GM21717 (cell line): ENCODE data around the gene STARD10.
"Not testable (repeated sequence)": the region's sequence is repeated elsewhere in the genome, so short reads cannot be mapped to it uniquely, and the experiment has no call there.

Experiments used
- ATAC-seq: cut with Tn5 transposase; IDR thresholded peaks from one replicate; pipeline ENCODE4 v1.9.1; 2021; ENCODE audit warnings: mild to moderate bottlenecking, moderate library complexity; ENCODE audit not compliant: unreplicated experiment

The STARD10 gene, protein sequence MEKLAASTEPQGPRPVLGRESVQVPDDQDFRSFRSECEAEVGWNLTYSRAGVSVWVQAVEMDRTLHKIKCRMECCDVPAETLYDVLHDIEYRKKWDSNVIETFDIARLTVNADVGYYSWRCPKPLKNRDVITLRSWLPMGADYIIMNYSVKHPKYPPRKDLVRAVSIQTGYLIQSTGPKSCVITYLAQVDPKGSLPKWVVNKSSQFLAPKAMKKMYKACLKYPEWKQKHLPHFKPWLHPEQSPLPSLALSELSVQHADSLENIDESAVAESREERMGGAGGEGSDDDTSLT

DNA sequence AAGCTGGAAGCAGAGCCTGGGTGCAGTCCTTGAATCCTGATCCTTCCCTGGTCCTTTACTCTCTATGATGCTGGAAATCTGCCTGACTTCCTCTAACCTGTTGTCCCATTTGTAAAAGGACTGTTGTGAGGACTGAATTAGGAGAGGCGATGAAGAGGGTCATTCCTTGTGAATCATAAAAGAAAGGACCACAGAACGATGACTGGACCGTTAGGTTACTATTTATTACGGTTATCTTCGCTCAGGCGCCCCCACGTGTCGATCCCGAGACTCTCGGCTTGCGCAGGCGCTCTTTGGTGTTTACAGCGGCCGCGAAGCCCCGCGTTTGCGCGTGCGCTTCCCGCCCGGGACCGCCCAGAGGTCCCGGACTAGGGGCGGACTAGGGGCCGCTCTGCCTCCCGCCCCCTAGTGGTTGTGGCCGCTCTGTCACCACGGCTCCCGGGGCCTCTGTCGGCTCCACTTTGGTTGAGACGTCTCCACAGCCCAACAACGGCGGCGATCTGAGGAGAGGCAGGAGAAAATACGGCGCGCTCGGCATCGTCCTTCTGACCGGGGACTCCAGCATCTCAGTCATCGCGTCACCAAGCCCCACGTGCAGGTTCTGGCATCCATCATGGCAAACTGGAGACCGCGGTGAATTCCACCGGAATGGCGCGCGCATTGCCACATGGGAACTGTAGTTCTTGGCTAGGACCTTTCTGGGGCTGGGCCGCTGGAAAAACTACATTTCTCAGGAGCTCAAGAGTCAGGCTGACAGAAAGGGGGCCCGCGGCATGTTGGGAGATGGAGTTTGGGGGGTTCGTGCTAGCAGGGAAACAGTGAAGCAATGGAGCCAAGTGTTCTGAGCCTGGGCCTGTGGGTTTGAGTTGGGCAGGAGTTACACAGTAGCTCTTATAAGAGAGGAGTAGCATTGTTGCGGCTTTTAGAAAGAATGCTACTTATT lies at the start of gene STARD10:
TSS of gene STARD10 (minus strand) at position 623 of the 943 bp plus-strand sequence. CDS start 12,866 bp downstream, outside the sequence.
- ATAC-seq: peak; percentile 79

DNA sequence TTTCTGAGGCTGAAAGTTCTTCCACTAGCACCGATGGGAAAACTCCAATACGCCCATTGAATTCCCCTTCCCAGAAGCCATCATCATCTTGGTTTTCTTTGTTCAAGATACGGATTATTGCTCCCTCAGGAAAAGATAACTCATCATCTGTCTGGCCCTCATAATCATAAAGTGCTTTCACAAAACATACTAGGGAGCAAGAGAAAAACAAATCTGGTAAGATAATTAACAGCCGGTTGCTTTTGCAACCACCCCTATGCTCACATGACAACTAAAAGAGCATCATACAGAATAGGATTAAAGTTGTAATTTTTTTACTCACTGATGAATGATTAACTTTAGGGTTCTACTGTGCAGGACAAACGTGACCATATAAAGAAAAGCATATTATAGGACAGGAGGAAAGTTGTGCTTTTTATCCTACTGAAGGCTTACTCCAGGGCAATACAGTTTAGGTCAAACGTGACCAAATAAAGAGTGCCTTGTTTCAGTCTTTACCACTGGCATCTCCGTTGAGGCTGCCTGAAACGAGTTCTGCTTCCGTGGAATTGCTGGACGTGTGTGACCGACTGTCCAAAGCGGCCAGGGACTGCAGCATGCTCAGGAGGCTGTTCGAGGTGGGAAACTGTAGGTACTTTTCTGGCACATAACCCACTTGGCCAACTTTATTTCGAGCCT lies 48.9 kb upstream of the STARD10 start:
- no peak for ATAC-seq

DNA sequence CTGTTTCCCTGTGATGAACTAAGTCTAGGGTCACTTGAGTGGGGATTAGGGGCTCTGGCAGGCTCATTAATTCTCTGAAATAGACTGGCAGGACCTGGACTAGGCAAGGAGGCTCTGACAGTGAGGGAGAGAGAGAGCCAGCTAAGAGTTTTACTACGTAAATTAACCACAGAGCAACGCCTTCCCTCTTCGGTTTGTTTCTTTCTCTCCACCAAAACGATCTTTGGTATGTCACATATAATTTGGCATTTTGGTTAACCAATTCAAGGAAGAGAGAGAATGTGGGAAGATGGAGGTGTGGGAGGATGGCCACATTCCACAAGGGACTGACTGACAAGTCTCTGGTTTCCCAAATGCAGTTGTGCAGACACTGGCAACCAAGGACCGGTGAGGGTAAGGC lies 48.3 kb upstream of the STARD10 start:
- ATAC-seq: no peak

DNA sequence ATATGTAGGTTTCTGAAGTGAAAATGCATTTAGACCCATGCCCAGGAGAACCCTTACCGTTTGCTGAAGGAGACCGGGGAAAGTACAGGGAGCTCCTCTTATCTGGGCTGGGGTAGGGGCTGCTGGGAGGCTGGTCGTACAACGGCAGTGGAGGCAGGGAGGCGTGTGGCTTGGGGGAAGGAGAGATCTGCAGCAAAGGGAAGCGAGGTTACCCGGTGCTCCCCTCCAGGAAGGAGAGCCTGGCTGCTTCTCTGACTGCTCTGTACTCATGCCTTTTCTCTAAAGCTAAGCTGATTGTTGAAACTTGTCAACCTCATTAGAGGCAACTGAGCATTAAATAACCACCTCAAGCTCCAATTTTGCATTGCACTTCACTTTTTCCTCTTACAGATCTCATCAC lies 47.5 kb upstream of the STARD10 start:
- ATAC-seq: no peak

DNA sequence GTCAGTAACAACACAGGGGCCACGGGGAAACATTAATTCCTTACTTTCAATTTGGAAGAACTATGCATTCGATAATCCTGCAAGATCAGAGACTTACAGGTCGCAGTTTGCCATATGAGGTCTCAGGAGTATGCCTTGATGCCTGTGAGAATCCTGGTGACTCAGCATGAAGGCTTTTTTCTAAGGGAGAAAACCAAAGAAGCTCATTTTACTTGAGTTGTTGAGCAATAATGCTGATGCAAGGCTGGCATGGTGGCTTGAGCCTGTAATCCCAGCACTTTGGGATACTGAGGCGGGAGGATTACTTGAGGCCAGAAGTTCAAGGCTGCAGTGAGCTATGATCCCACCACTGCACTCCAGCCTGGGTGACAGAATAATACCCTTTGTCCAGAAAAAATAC lies 46.9 kb upstream of the STARD10 start:
- ATAC-seq: no peak

DNA sequence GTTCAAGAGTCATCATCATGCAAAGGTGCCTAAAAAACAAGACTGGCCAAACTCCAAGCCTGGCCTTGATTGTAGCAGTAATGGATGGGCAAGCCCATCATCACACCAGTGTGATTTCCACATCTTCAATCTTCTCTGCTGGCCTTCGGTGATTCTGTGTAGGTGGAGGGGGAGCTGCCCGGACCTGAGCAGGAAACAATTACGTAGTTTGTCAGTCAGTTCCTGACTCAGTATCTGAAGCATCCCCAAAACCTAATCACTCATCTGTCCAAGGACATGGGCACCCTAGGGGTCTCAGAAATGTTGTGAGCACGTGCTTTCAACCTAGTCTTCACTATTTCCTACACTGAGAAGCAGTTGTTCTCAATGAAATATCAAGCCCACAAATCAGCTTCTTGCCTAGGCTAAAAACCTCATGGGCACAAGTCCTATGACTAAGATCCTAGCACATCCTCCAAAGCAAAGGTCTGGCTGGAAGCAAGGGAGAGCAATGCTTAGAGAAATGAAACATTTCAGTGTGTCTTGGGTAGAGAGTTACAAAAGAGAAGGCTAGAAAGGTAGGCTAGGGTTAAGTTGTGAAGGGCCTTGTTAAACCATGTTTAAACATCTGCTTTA lies 45.0 kb upstream of the STARD10 start:
- no peak for ATAC-seq

DNA sequence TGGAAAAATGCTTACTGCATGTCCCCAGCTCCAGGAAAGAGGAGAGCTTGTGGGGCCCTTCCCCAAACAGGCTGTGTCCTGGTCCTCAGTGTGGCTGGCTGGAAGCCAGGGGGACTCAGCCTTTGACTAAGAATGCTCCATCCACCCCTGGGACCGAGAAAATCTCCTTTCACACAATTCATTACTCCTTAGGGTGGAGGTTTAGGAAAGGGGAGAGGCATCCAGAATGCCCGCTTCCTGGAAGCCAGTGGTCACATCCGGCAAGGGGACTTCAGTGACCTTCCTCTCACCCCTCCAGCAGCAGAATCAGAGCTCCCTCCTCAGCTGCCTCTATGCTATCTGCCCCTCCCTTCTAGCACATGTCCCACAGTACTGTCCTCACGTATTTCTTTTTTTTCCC lies 42.3 kb upstream of the STARD10 start:
- ATAC-seq: no peak

DNA sequence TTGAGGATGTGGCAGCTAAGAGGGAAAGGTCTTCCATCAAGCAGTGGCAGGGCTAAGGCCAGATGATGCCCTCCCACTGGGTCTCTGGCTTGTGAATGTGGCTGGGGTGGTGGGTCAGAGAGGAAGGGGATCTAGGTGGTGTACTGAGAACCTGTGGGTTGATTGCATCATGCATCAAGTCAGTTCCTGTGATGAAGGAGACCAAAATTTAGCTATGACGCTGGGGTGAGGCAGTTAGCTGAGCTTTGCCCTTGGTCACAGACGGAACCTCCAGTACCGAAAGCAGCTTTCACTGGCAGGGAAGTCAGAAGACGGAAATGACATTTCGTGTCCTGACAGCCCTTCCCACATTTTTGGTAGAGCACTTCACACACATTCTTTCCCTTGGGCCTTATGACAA lies 41.1 kb upstream of the STARD10 start:
- no peak for ATAC-seq

DNA sequence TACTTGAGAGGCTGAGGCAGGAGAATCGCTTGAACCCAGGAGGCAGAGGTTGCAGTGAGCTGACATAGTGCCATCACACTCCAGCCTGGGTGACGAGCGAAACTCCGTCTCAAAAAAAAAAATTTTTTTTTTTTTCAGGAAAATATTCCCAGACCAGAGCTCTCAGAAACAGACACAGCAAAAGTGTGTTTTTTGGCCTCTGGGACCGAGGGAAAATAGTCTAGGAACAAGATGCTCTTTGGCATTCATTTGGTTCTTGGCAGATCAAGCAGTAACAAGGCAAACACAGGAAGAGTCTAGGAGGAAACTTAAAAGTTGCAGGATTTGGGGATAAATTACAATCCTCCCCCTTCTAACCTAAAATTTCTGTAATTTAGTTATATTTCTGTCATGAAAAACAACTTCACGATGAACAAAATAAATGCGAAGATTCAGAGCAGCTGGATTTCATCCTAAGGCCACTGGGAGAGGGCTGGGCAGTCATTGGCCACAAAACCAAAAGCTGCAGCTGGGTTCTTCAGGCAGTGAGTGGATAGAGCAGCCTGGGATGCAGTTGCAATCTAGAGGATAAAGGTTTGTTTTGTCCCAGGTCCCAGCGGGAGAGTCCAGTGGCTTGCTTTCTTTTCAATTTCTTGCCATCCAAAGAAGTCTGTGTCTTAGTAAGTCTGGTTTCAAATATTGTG lies 40.1 kb upstream of the STARD10 start:
- ATAC-seq: no peak

DNA sequence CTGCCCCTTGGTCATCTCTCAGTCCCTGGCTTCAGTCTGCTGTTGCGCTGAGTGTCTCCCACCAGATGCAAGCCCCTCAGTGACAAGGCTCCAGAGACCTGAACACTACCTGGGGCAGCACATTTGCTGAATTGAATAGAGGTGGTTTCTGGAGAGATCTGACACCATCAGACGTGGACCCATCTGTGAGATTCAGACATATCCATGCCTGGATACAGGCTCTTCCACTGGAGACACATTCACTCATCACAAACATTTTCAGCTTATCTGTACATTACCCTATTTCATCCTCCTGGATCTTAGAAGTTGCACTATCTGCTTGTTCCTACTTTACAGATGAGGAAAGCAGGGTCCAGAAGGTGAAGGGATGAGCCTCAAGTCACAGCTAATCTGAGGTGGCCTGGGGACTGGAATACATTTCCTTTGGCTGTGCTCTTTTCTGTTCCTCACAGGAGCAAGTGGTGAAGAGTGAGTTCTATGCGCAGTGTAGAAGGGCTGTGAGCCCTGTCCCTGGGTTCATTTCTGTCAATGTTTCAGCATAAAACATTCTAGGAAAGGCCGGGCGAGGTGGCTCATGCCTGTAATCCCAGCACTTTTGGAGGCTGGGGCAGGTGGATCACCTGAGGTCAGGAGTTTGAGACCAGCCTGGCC lies 39.4 kb upstream of the STARD10 start:
- ATAC-seq: no peak

DNA sequence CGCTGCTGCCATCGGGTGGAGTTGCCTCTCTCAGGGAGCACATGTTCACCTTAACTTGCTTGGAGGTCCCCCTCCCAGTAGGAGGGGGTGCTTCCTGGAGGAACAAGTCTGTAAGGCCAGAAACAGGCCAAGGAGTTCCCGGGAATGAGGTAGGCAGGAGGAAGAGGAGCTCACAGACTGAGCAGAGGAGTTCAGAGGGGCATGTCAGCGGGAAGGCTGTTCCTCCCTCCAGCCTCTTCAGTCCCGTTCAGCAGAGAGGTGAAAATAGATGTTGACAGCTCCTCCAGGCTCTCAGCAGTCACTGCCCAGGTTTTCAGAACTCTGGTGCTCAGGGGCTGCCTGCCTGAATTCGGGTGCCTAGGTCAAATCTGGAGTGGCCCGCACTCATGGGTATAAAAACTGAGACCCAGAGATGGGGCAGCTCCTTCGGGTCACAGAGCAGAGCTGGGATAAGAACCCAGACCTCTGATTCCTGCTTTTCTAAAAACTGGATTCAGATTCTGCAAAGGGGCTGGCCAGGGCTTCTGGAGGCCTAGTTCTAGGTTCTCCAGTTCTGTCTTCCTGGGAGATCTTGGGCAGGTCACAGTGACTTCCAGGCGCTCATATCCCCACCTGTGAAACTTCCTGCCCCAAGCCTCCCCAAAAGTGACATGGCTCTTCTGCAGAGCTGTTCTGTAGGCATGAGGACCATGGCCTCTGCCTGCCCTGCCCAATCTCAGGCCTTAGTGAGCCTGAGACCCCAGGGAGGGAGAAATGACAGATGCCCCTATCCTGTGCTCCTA lies 38.6 kb upstream of the STARD10 start:
- no peak for ATAC-seq

DNA sequence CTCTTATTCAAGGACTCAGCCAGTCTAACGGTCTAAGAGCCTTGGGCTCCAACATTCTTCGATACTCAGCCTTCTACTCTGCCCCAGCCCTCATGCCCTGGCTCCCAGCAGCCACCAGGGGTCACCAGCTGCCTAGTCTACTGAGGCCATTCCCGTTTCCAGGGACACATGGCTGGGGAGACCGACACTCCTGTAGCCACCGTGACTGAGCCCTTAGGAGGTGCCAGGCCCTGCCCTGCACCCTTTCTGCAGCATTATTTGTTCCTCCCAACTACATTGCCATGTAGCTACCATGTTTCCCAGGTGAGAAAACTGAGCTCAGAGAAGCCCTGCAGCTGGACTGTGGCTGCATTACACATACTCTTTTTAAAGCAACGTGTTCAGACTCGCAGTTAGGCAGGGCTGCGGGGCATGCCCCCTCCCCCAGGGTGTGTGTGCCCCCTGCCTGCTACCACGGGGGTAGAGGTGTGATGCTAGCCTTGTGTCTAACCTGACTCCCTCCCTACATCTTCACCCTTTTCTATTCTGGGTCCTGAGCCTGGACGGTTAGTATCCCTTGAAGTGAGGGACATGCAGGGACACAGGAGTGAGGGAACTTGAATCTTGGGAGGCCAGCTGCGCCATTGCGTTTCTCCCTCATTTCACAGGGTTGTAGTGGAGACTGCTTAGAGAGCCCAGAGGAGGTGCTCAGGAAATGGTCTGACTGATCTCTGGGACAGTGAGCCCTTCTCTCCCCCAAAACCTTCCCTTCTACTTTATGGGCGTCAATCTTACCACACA lies 37.9 kb upstream of the STARD10 start:
- ATAC-seq: no peak

DNA sequence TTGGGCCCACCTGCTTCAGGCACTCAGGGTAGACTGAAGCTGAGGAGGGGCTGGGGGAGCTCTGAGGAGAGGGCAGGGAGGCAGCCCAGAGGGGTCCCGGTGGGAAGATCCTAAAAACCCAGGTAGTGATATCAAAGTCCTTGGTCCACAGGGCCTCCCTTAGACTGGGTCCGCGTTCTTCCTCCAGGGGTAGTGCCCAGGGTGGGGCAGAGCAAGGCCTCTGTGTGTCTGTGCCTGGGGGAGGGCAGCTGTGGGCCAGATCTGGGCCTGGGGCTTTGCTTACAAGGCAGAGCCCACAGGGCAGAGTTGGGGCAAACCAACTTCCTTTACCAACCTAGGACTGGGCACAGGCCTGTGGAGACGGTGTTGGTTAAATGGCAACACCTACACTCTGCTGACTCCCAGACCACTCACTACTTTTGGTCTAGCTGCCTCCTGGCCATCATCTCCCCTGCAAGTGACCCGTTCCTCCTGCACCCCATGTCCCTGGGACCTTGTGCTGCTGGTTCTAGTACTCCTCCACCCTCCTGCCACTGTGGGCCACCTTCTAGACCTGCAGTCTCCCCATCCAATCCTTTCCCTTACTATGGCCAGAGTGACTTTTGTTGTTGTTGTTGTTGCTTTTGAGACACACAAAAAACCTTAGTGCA lies 36.2 kb upstream of the STARD10 start:
- no peak for ATAC-seq

DNA sequence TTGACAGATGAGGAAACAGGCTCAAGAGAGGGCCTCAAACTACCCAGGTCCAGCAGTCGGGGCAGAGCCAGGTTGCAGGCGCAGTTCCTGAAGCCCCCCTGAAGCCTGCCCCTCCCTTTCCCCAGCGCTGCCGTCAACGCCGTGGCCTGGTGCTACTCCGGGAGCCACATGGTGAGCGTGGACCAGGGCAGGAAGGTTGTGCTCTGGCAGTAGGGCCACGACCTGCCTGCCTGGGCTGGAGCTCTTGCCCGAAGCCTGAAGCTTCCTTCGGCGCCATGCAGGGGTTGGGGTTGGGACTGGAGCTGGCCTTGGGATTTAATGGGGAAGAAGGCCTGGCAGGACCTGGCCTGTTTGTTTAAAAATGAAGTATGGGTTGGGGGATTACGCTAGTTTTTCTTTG lies 35.3 kb upstream of the STARD10 start:
- ATAC-seq: no peak

DNA sequence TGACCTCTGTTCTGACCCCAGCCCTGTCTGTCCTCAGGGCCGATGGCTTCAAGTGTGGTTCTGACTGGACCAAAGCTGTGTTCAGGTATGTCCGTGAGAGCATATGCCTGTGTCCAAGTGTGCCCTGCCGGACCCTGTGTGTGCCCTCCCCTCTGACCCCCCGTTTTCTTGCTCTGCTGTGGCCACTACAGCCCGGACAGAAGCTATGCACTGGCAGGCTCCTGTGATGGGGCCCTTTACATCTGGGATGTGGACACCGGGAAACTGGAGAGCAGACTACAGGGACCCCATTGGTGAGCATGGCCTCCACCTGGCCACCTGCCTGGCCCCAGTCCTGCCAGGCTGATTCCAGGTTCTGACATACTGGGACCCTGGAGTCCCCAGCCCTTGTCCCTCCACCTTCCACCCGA lies 34.9 kb upstream of the STARD10 start:
- no peak for ATAC-seq

DNA sequence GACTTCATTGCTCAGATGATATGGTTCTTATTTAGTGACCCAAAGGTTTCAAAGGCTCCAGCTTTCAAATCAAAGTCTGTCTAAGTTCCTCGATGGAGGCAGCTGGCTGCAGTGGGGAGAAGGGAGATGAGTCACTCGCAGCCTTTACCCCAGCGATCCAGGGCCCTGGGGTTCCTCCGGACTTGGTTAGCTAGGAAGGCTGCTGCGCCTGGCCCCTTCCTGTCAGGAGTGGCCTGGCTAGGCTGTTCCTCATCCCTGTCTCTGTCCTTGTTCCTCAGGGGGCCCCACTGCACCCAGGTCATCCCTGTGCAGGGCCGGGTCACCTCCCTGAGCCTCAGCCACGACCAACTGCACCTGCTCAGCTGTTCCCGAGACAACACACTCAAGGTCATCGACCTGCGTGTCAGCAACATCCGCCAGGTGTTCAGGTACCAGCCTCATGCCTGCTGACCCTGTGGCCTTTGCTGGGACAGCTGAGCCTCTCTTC lies 34.3 kb upstream of the STARD10 start:
- no peak for ATAC-seq

DNA sequence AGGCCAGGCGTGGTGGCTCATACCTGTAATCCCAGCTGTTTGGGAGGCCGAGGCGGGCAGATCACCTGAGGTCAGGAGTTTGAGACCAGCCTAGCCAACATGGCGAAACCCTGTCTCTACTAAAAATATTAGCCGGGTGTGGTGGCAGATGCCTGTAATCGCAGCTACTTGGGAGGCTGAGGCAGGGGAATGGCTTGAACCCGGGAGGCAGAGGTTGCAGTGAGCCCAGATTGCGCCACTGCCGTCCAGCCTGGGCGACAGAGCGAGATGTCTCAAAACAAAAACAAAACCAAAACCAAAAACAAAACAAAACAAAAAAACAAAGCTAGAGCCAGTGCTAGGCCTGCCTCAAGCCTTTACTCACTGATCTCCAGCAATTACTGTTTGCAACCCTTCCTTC lies 33.8 kb upstream of the STARD10 start:
- not testable (repeated sequence) for ATAC-seq

DNA sequence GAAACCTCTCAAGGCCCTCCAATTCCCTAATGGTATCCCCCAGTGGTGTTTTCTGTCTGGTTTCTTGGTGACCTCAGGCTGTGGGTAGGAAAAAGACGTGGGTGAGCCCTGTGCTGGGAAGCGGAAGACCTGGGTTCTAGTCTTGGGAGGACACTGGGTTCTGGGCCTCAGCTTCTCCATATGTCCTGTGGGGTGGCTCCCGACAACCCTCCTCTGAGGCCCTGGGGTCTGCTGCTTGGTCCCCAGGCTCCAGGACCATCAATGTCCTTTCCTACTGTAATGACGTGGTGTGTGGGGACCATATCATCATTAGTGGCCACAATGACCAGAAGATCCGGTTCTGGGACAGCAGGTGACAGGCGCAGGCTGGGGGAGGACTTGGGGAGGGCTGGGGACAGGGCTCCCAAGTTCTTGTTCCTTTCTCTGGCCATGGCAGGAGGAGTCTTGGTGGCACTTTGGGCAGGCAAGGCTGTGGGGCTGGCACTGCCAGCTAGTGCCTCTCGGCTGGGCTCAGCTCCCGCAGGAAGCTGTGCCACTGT lies 33.2 kb upstream of the STARD10 start:
- no peak for ATAC-seq
